ENCODE data around the gene SNAPC4.

SNAPC4 gene

DNA sequence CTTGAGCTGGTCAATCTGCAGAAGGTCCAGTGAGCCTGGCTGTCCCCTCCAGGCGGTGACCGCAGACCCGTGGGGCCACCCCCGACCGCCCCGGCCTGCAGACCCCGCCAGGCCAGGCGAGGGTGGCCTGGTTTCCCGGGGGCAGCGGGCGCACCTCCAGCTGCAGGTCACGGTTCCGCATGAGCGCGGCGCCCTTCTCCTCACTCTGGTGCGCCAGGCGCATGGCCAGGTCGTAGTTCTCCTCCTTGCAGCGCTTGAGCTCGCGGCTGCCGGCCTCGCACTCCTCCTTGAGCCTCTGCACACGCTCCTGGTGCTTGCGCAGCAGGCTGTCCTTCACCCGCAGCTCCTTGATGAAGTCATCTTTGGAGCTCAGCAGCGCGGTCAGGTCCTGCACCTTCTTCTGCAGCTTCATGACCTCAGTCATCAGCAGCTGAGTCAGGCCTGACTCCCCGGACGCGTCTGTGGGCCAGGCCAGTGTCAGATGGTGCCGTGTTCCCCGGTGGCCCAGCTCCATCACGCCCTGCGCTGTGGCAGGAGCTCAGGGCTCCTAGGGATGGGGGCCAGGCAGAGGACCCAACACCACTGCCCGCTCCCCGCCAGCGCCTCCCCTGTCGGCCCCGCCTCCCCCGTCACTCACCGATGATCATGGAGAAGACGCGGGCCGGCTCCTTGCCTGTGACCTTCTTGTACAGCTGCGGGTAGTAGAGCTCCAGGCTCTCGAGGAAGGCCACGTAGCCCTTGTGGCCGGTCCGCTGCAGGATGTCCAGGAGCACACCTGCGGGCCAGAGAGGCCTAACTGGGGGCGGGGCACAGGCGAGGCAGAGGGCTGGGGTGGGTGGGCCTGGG is 29.1 kb downstream of the SNAPC4 start:
- DNase-seq (ENCODE audit: low read depth, low spot score) = no peak

- DNase-seq (ENCODE audit: low read depth, low spot score) = no peak
Measured at GRCh38 chr9:136370037-136370436, 29.9 kb downstream of the SNAPC4 start.

DNA sequence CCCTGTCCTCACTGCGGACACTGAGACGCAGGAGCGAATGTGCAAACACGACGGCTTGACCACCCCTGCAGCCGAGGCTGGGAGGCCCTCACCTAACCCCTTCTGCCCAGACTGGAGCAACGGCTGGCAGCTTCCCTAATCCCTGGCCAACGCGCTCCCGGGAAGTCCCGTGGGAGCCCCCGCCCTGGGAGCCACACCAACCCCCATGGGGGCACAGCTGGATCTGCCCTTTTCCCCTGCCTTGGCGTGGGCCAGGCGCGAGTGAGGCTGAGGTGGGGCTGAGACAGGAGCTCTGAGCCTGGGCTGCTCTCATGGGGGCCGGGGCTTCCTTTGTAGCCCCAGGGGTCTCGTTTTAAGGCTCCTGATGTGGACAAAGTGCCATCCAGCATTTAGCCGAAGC is 31.8 kb downstream of the SNAPC4 start:
- no peak for DNase-seq (ENCODE audit: low read depth, low spot score)

GRCh38 chr9:136367296-136368145 is 32.4 kb downstream of the SNAPC4 start:
- no peak for DNase-seq (ENCODE audit: low read depth, low spot score)

GRCh38 chr9:136366826-136367225 is 33.1 kb downstream of the SNAPC4 start:
- no peak for DNase-seq (ENCODE audit: low read depth, low spot score)

GRCh38 chr9:136365775-136366222 is 34.2 kb downstream of the SNAPC4 start:
- no peak for DNase-seq (ENCODE audit: low read depth, low spot score)

GRCh38 chr9:136364942-136365774 is 34.8 kb downstream of the SNAPC4 start:
- DNase-seq (ENCODE audit: low read depth, low spot score) = no peak

DNA sequence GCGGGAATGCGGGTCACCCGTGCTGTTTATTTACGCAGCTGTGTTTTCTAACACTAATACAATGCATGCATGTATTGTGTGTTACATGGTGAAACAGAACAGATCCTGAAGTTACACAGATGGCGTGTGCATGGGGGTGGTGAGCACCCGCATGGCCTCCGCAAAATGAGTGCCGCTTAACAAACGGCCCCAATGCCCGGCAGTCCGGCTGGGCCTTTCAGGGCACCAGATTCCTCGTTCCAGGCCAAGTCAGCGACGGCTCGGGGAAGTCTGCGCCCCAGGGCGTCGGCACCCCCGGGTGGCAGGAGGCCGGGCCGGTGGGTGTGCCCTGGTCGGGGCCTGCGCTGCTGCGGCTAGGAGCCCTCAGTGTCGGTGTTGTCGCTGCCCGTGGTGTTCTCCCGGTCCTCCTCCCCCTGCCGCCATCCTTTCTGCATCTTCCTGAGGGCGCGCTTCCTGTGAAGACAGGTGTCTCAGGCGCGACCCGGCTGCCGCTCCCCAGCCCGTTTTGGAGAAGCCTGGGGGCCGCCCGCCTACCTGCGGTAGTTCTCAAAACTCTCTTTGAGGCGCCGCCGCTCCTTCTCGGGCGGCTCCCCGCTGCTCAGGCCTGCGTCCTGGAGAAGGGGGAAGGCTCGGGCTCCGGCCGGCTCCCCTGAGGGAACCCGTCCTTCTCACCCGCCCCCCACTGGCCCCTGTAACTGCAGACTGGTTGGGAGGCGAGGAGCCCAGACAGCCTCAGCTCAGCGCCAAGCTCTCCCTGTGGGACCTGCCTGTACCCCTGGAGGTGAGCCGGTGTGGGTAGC is 35.8 kb downstream of the SNAPC4 start:
- no peak for DNase-seq (ENCODE audit: low read depth, low spot score)

DNA sequence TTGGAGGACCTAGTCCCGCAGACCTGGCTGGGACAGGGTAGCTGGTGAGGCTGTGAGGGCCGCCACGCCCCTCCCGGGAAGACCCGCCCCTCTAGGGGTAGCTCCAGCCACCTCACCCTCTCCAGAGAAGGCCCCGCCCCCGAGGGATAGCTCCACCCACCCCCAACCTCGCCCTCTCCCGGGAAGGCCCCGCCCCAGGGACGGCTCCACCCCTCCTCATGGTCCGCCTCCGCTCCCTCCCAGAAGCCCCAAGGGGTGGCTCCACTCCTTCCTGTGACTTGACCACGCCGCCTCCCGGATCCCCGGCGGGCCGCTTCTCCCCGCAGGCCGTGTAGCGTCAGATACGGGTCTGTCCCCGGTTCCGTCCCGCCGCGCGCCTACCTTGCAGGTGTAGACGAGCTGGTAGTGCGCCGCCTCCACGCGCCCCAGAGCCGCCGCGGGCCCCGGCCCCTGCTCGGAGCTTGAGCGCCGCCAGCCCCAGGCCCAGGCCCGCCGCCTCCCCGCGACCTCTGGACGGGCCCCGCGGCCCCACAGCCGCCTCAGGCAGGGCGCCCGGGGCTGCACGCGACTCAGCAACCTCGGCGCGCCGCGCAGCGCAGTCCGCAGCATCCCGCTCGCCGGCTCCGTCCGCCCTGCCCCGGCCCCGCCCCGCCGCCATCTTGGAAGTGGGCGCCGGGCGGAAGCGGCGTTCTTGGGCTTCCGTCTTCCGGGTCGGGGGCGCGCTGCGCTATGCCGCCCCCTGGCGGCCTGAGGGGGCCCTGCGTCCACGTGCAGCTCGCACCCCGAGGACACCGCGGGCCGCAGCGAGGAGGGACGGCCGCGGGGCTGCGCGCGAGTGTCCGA is 36.6 kb downstream of the SNAPC4 start, which contains the start of gene DNLZ:
Gene DNLZ, minus strand, starts transcription at position 639 of the 843 bp plus-strand sequence. Its CDS starts 30 bp downstream, at position 609.
- DNase-seq (ENCODE audit: low read depth, low spot score) = no peak

- no peak for DNase-seq (ENCODE audit: low read depth, low spot score)
Measured at GRCh38 chr9:136362450-136362784, 37.6 kb downstream of the SNAPC4 start.

GRCh38 chr9:136361754-136362449 is 38.1 kb downstream of the SNAPC4 start:
- DNase-seq (ENCODE audit: low read depth, low spot score) = no peak

DNA sequence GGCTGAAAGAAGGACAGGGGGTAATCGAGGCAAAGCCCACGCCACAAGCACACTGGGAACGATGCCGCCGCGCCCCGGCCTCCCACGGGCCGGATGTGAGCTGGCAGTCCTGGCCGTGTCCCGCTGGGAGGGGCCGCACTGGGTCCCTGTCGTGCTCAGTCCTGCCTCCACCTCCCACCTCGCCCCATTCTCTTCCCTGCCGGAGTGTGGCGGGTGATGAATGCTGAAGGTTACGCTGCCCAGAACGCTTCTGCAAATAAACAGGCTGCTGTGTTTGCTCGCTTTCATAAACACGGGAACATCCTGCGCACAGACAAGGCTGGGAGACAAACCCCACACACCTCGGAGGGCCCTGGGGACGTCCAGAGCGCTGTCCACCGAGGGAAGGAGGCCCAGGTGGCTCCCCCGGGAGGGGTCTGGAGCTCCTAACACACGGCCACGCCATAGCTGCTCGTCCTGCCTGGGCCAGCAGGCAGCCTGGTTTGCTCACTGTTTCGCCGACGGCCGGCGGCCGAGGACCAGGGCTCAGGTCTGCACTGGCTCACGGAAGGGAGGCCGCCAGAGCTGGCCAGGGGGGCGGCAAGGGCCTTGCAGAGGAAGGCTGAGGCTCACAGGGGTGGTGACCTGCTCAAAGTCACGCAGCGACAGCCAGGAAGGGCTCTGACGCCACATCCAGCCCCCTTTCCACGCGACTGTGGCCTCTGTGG is 38.8 kb downstream of the SNAPC4 start:
- no peak for DNase-seq (ENCODE audit: low read depth, low spot score)

GRCh38 chr9:136359774-136360718 is 39.9 kb downstream of the SNAPC4 start:
- DNase-seq (ENCODE audit: low read depth, low spot score) = no peak

DNA sequence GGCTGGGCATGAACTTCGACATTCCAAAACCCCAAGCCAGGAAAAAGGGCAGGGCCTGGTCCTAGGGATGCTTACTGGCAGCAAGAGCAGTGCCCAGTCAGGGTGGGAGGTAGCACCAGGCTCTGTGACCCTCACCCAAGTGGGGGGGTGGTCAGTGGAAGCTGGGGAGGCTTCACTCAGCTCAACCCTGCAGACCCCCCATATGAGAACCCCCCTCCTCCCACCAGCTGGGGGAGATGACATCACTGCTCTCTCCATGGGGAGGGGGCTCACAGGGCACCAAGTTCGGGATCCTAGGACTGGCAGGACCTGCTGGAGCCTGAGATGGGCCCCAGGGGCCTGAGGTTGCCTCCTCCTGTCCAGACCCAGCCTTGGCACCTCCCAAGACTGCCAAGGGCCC is 41.1 kb downstream of the SNAPC4 start:
- DNase-seq (ENCODE audit: low read depth, low spot score) = no peak

DNA sequence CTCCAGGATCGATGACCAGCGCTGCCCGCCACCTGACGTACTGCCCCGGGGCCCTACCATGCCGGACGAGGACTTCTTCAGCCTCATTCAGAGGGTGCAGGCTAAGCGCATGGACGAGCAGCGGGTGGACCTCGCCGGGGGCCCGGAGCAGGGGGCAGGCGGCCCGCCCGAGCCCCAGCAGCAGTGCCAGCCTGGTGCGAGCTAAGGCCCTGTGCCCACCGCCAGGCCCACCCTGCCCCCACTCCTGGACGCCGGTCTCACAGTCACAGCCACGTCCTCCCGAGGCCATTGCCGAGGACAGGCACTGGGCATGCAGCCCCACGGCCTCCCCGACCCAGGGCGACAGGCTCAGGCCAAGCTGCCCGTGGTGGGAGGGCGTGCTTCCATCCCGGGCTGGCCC is 42.0 kb downstream of the SNAPC4 start:
- DNase-seq (ENCODE audit: low read depth, low spot score) = no peak

GRCh38 chr9:136357202-136357725 is 42.7 kb downstream of the SNAPC4 start:
- DNase-seq (ENCODE audit: low read depth, low spot score) = no peak
